Kidney (tissue), 14 donors: ENCODE results near the gene NUDT22. TPM values are rescaled to one million over a fixed set of nuclear protein-coding genes. Genes with fewer than 3 reads are reported as not detected.

Experiments used
- DNase-seq, 5 donors: peaks; one replicate each; pipeline ENCODE4 v3.0.0-alpha.2; 2013 to 2020
- FAIRE-seq: peaks from 2 replicates; lab custom pipeline; 2012; peaks lifted over from hg19 to GRCh38; lab: Jason Lieb, UNC
- H3K27ac ChIP-seq, 2 donors: one replicate each; pipeline ENCODE4 v1.7.0; 2013; ENCODE audit warnings: low read depth in 2 of 2, low read length in 2 of 2, inconsistent platforms in 1 of 2
- H3K27me3 ChIP-seq: one replicate; pipeline ENCODE4 v1.7.1; 2013; ENCODE audit warnings: low read length, inconsistent platforms; ENCODE audit not compliant: control insufficient read depth, insufficient read depth
- H3K36me3 ChIP-seq, 3 donors: one replicate each; pipeline versions ENCODE4 v1.7.0 to v1.7.1; 2013; ENCODE audit warnings: low read length in 3 of 3, control low read depth in 1 of 3, inconsistent platforms in 1 of 3; ENCODE audit not compliant: insufficient read depth in 3 of 3, control insufficient read depth in 2 of 3
- H3K4me1 ChIP-seq, 3 donors: one replicate each; pipeline versions ENCODE4 v1.7.0 to v1.7.1; 2013; ENCODE audit warnings: low read length in 3 of 3, inconsistent platforms in 1 of 3, low read depth in 1 of 3; ENCODE audit not compliant: control insufficient read depth in 2 of 3, insufficient read depth in 2 of 3
- H3K4me3 ChIP-seq, 3 donors: one replicate each; pipeline versions ENCODE4 v1.7.0 to v1.8.1; 2013; ENCODE audit warnings: low read length in 3 of 3, control low read depth in 1 of 3, inconsistent platforms in 1 of 3
- H3K9ac ChIP-seq, 3 donors: one replicate each; pipeline versions ENCODE4 v1.7.0 to v1.7.1; 2013; ENCODE audit warnings: low read length in 3 of 3, control low read depth in 1 of 3, inconsistent platforms in 1 of 3
- H3K9me3 ChIP-seq, 3 donors: one replicate each; pipeline versions ENCODE4 v1.7.0 to v1.7.1; 2013; ENCODE audit warnings: low read length in 3 of 3, control low read depth in 1 of 3, inconsistent platforms in 1 of 3; ENCODE audit not compliant: control insufficient read depth in 2 of 3, insufficient read depth in 1 of 3
- CTCF ChIP-seq: IDR thresholded peaks from 3 replicates; pipeline ENCODE4 v1.5.1; 2012; ENCODE audit warnings: mild to moderate bottlenecking, moderate library complexity, borderline replicate concordance; ENCODE audit not compliant: insufficient read depth; ENCODE audit errors: extremely low read depth
- intact Hi-C: fragments of 100-400 bp; cut with DNase I; formaldehyde crosslinking; loops from one replicate; pipeline ENCODE4 v1.11.1; 2022
- polyA plus RNA-seq: library from polyadenylated mRNA; stranded (reverse); fragments of 350-450 nt; fragmentation: Illumina TruSeq; extraction: RNeasy Lipid Tissue Mini Kit (QIAGEN cat#74804); gene quantifications from one replicate; pipeline ENCODE4 v1.2.3, GENCODE V29; 2014; ENCODE audit warnings: low read depth, low replicate concordance; ENCODE audit not compliant: insufficient read depth
- total RNA-seq: library from RNA; stranded (reverse); fragmentation: NEBNext Ultra II Directional; extraction: Animal tissue kit (Norgen Biotek cat#: 25700); gene quantifications from one replicate; pipeline ENCODE4 v1.2.1, GENCODE V29; 2021
- donor health status: control.
- donor health status: control.
- donor health status: control.
- donor health status: control.
- donor health status: control.
- donor health status: DM: yes; HTN: yes; CAD: no.
- donor health status: Normal renal cell carcinoma (clear cell type).

Gene NUDT22
- total and polyA plus RNA-seq, 2 donors from 2014 or later = 64.5 to 150 TPM

GRCh38 chr11:64185693-64186491 is 40.2 kb upstream of the NUDT22 start, which contains the start of gene STIP1:
STIP1 (plus strand) TSS chr11:64186171; CDS start chr11:64186262, 91 bp downstream.
- Histone ChIP-seq H3K36me3 (peaks cover 0 to 3% (median 0%) of the 10 kb centered on the region in 3 donors), H3K27ac (peak within 1 kb of the TSS; percentile 97 to 100), H3K27me3 (no peaks in the 10 kb centered on the region), H3K9ac (peak within 1 kb of the TSS; percentile 43 to 98 (median 74)), H3K4me1 (peaks cover 0 to 24% (median 18%) of the 10 kb centered on the region in 3 donors), H3K9me3 (no peaks in the 10 kb centered on the region), H3K4me3 (peak within 1 kb of the TSS; percentile 60 to 91 (median 72))
- DNase-seq (peak; percentile 99 to 100 (median 100)), FAIRE-seq (peak; percentile 98)
- intact Hi-C loops = no loop called here
- no peak for TF ChIP-seq CTCF

- H3K9ac ChIP-seq = no peak overlapping the region
- peak overlapping the region in 1 of 2 donors; percentile 82 for H3K27ac ChIP-seq
- peaks cover 0 to 3% (median 0%) of the 10 kb centered on the region in 3 donors for H3K36me3 ChIP-seq
- DNase-seq (peak in 2 of 5 donors; percentile 24 to 34), FAIRE-seq (no peak)
- H3K4me1 ChIP-seq = peaks cover 0 to 21% (median 12%) of the 10 kb centered on the region in 3 donors
- no peak for TF ChIP-seq CTCF
- intact Hi-C loops = no loop called here
- H3K9me3 ChIP-seq = no peaks in the 10 kb centered on the region
- no peaks in the 10 kb centered on the region for H3K27me3 ChIP-seq
- H3K4me3 ChIP-seq = no peak overlapping the region
These were observed 39.4 kb upstream of the NUDT22 start for GRCh38 chr11:64186492-64187165.

GRCh38 chr11:64192434-64192833 is 33.6 kb upstream of the NUDT22 start:
- Histone ChIP-seq H3K4me1 (peaks cover 0 to 3% (median 3%) of the 10 kb centered on the region in 3 donors), H3K27me3 (no peaks in the 10 kb centered on the region), H3K36me3 (peaks cover 15 to 45% (median 40%) of the 10 kb centered on the region in 3 donors), H3K4me3 (no peak overlapping the region), H3K9me3 (no peaks in the 10 kb centered on the region), H3K9ac (no peak overlapping the region), H3K27ac (no peak overlapping the region)
- no peak for FAIRE-seq
- DNase-seq = no peak
- TF ChIP-seq CTCF = no peak
- intact Hi-C loops = loop anchor here (5.0 kb wide), 1 partner anchor 110 kb away; the partner anchor contains the start of gene CATSPERZ
